HL-60/S4 (cell line): ENCODE measurements around the gene AEBP1.

Experiments
- in situ Hi-C: fragments of 300-500 bp; cut with MboI; formaldehyde crosslinking; loops from 2 replicates; pipeline ENCODE4 v1.14.3; 2022; ENCODE audit warnings: low sequenced_read_pairs

AEBP1 gene

DNA sequence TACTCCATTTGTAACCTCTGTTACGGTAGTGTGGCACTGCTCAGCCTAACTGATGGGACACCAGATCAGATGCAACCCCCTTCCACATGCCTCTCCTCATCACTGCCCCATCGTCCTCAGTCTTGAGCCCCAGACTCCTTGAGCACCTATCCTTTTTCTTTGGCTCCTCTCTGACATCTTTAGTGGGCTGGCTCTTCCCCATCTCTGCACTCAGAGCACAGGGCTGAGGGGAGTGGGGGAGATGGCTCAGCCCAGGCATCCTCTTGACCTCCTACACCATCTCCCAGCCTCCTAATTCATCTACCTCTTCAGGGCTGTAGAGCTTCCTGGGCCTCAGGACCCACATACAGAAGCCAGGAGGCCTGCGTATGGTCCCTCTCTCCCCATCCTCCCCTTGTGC, 20.3 kb upstream of the AEBP1 start:
- in situ Hi-C loops, result no loop called here

DNA sequence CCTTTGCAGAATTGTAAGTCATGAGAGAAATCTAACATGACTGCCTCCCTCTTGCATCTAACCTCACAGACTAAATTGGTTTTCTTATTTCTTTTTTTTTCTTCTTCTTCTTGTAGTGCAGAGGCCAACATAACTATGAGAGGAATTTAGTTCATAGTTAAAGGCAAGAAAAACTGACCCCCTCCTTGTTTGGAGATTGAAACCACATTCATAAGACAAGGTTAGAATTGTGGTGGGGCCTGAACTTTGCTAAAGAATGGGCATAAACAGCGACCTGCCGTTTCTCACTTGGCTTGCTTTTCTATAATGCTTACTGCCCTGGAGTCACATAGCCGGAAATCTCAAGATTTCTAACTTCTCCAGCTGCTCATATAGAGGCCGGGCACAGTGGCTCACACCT, 19.4 kb upstream of the AEBP1 start:
- in situ Hi-C loops, result no loop called here

DNA sequence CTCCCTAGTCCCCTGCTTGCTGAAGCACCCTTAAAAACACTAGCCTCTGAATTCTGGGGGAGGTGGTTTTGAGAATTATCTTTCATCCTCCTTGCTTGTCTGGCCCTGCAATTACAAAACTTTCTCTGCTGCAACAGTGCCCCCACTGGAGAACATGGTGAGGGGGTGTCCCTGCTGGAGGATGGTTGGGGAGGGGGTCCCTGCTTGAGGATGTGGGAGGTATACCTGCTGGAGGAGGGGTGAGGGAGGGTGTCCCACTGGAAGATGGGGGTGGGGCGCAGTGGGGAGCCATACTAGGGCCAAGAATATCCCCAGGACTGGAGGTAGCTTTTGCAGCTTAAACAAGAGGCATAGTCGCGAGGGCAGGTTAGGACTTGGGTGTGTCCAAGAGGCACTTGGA, 18.6 kb upstream of the AEBP1 start:
- in situ Hi-C loops, result no loop called here

DNA sequence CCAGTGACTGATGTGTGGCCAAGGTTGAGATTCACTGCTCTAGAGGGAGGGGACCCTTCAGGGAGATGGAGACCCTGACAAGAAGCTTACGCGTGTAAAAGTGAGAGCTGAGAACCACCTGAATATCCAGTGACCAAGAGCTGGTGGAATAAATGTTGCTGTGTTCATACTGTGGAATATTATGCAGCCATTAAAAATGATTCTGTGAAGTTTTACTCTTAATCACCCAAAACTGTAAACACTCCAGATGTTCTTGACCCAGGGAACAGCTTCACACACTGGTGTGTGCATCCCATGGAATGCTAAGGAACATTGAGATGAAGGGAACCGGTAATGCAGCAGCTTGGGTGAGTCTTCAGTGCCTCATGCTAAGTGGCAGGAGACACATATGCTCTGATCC, 17.5 kb upstream of the AEBP1 start:
- in situ Hi-C loops, result no loop called here

DNA sequence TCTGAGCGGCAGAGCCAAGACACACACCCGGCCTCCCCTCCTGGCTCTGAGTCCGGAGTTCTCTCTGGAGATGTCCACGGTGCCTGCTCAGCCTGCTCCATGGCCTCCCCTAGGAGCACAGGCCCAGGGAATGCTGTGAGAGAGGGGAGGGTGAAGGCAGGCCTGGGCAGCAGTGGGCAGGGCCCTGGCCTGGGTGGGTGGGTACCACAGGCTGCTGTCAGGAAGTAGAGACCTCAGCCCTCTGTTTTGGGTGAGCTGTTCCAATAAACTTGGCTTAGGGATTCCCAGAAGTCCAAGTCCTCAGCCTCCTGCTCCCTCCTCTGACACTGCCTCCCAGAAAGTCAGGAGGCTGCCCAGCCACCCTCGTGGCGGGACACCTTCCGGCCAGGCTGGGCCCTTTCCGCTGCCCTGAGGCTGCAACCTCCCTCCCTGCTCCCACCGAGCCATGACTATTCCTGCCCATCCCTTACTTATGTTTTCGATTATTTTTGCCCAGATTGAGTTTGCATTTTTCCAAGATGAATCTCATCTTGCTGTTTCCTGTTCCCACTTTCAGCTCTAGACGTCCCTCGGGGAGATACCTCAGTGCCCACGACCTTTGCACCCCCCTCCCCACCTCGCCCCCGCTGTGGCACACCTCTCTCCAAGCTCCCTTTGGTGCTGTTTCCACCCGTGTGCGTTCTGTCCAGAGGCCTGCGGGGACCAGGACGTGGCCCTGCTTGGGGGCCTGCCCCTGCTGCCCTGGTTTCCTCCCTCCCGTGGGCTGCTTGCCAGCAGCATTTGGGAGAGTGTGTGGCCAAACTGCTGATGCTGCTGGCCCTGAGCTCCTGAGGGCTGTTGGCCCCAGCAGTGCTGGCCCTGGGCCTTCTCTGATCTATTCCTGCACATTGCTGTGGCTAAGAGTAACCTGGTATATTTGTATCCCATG, 16.0 kb upstream of the AEBP1 start:
- in situ Hi-C loops, result no loop called here

DNA sequence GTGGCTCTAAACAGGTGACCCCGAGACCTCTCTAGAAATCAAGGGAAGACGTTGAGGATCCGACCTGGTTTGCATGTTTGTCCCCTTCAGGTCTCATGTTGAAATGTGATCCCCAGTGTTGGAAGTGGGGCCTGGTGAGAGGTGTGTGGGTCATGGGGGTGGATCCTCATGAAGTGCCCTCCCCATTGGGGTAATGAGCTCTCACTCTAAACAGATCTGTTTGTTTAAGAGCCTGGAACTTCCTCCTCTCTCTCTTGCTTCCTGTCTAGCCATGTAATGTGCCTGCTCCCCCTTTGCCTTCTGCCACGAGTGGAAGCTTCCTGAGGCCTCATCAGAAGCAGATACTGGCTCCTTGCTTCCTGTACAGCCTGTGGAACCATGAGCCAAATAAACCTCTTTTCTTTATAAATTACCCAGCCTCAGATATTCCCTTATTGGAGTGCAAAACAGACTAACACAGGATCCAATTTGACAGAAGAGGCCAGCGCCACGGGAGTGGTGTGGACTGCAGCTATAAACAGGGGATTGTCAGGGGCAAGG, 11.0 kb upstream of the AEBP1 start:
- in situ Hi-C loops, result no loop called here

DNA sequence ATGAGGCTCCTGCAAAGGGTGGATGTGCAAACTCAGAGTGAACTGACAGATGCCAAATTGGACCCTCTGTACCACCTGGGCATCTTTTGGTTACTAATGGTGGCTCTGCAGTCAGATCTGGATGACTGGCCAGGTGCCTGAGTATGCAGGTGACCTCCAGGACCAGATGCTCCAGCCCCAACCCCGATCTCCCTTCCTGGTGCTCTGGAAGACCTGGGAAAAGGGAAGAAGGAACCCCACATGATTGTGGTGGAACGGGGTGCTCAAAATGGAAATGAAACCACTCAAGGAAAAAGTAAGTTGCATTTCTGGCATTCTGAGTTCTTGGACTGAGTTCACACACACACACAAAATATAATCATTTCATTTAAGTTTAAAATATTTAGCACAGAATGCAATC, 9.8 kb upstream of the AEBP1 start:
- in situ Hi-C loops, result no loop called here

DNA sequence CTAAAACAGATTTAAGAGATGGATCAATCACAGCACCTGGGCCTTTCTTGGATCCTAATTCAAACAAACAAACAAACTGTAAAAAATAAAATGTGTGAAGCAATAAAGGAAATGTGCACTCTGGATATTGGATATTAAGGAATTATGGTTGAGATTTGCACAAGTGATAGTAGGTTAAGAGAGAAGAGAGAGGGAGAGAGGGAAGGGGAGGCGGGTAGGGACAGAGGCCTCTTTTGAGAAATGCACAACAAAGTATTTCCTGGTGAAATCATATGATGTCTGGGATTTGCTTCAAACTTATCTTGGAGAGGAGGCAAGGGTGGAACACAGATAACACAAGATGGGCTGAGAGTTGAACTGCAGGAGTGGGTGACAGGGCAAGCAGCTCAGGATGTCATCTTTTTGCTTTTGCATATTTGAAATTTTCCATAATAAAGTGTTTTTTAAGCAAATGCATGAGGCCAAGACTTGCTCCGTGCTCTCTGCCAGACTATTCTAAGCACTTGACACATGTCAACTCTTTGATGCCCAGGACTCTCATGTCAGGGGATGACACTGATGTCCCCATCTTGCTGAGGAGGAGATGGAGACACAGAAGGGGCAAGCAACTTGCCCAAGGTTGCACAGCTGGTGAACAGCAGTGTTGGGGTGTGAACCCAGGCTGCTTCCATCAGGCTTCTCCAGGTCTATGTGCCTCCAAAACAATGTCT, 9.1 kb upstream of the AEBP1 start:
- in situ Hi-C loops, result no loop called here

DNA sequence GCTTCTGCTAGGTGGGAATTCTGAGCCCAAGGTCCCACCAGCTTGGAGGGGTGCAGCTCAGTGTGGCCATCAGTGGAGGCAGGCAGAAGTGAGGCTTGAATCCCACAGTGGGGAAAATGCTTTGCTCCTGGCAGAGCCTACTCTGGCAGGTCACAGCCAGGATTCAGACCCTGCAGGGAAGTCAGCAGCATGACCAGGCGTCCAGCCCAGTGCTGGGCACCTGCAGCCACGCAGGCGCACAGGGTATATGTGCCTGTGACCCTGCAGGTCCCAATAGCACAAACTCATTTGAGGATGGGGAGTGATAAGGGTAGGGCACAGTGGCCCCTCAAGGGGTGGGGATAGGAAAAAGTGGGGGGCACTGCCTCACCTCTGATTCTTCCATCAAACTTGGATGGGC, 8.4 kb upstream of the AEBP1 start:
- in situ Hi-C loops, result no loop called here

DNA sequence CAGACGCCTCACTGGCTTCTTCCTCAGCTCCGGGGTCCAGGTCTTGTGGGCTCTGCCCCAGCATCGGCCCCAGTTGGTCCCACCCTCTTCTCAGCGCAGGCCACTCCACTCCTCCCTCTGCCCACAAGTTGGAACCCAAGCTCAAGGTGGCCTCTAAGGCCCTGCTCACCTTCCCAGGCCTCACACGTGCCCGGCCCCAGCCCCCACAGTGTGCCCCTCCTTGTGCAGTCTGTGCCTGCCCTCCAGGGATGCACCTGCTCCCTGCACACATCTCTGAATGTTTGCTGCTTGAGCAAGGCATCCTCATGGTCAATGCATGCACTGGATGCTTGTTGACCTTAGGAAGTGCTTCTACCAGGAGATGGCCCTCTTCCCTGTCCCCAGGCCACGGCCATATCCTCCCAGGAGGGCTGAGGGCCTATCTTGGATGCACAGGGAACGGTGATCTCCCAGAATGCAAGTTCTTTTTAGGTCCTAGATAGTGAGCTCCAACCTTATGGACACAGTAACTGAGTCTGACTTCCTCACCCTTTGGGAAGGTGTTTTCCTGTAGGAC, 7.7 kb upstream of the AEBP1 start:
- in situ Hi-C loops, result no loop called here

DNA sequence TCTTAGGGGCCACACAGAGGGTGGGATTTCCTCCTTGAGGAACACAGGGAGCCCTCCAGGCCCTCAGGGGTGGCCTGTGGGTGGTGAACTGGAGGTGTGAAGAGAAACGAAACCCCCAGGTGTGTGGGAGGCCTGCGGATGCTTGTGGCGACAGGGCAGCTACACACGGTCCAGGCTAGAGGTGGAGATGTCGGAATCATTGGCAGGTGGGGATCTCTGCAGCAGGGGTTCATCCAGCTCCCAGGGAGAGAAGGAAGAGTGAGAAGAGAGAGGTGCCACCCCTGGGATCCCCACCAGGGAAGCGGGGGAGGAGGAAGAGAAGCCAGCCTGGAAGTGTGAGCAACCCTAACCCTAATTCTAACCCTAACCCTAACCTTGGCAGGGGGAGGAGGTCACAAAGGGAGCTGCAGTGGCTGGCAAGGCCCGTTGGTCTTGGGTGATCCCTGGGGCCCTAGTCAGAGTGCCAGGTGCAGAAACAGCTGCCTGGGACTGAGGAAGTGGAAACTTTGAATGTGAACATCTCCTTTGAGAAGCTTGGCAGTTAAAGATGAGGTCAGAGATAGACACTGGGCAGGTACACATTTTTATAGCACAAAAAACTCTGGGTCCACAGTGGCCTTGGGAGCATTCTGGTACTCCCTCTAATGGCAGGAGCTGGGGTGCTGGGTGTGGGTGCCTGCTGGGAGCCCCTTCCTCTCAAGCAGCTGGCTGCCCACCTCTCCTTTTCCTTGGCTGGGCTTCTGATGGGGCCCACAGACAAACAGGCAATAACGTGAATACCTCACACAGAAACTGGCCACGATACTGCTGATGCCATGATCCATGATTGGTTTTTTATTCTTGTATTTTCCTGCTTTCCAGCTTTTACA, 6.8 kb upstream of the AEBP1 start:
- in situ Hi-C loops, result no loop called here

DNA sequence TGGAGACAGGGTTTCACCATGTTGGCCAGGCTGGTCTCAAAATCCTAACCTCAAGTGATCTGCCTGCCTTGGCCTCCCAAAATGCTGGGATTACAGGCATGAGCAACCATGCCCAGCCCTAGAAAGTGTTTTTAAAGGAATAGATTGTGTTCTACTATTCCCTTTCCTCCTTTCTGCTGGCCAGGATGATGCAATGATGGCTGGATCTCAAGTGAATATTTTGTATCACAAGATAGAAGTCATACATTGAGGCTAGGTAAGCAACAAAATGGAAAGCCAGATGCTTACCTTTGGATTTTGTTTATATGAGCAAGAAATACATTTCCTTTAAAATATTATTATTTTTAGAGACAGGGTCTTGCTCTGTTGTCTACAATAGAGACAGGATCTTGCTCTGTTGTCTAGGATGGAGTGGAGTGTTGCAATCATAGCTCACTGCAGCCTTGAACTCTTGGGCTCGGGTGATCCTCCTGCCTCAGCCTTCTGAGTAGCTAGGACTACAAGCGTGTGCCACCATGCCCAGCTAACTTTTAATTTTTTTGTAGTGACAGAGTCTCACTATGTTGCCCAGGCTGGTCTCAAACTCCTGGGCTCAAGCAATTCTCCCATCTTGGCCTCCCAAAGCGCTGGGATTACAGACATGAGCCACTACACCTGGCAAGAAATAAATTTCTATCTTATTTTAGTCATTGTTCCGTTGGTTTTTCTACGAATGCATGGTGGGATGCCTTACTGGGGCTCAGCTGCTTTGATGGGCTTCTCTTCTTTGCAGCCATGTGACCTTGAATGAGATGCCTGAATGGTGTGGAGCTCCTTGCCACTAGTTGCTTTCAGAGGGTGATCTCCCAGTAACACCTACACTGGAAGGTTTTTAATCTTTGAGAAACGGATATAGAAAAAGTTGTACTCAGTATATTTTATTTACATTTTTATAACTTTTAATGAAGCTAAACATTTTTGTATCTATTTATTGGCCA, 5.8 kb upstream of the AEBP1 start:
- in situ Hi-C loops, result no loop called here

DNA sequence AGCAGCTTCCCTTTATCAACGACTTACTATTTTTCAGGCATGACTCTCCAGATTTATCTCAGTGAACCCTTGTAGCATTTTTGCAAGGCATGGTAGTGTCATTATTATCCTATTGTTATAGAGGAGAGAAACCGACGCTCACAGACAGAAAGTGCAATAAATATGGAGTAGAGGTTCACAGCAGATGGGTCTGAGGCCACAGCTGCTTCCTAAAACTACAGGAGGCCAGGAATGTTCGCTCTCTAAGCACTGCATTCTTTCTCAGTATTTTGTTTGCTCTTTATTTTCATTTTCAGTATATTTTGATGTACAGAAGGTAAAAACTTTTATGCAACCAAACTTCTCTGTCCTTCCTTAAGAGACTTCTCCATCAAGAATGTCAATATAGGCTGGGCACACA, 4.5 kb upstream of the AEBP1 start:
- in situ Hi-C loops, result no loop called here

DNA sequence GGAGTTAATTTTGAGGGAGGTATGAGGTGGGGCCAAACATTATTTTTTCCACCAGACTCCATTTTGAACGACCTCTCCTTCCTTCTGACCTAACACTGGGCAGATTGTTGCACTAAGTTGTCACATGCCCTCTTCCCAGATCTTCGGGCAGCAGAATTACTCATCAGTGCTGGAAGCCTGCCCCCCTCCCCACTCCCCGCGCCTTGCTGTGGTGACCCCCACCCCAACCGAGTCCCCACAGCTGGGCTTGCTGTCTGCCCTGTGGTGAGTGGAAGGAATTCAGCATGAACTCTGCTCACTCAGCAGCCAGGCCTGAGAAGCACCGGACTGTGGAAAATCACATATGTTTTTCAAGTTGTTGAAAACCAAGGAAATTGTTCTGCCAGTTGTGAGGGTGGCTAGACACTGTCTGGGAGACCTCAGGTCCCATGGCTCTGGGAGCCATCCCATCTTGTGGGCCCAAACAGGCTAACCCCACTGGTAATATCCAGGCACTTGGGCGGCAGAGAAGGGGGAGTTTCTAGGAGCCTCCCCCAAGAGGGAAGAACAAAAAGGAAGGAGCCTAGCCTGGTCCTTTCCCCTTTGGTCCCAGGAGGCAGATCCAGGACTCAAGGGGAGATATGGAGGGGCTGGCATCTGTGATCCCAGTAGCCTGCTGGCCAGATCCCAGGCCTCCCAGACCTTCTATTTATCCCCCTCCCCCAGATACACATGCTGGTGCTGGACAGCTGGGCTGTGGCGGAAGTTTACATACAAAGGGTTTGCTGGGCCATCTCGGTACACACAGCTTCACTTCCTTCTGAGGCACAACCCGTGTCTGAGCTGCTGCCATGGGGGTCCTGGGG, 3.5 kb upstream of the AEBP1 start:
- in situ Hi-C loops, result no loop called here

DNA sequence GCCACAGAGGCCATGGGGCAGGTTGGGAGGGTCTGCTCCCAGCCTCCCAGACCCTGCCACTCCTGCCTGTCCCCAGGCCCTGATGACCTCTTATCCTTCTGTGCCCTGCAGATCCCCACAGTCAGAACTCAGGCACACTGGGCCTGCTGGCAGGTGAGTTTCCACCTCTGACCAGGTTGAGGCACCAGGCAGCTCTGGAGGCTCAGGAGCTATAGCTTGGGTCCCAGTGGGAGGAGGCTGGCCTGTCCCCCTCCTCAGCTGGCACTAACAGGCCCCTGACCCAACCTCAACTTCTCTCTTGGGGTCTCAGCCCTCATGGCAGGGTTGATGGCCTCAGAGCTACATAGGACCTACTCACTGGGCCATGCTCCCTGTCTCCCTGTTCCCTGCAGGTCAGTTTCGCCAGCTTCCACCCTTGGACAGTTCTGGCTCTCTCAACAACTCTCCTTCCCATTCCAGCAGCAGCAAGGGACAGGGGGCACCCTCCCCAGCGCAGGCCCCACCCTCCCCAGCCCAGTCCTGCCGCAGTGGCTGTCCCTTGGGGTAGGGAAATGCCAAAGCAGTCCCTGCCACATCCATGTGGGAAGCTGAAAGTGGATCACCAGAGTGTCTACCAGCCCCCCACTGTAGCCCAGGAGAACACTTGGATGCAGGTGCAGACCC, 2.7 kb upstream of the AEBP1 start:
- in situ Hi-C loops, result no loop called here

DNA sequence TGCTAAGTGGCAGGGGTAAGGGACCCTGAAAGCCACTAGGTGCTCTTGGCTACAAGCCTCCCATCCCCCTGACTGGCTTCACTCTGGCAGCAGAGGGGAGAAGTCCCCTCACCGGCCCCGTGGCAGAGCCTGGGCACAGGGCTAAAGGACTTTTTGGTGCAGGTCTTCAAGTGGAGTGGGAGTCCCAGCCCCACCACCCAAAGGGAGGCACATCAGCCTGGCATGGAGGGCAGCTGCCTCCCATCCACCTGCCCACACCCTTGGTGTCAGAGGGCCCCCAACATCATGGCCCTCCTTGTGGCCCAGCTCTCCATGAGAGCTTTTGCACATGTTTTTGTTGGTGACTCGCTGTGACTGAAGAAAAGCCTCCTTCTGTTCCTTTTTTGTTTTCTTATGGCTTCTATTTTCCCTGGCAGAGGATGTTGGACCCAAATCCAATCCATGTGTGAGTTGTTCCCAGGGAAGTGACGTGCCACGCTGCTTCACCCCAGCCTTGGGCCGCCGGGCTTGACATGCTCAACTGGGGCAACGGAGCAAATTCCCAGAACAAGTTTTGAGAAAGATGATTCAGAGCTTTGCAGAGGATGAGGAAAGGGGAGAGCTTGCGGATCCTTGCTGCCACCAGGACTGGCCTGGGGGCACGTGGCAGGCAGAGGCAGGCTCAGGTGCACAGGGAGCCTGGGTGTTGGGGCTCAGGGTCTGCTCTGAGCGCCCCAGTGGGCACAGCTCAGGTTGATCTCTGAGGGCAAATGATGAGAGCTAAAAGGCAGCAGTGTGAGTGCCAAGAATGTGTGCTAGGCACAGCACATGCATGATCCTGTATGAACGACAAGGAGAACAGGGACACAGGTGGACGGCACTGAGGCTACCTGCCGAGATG, 1.9 kb upstream of the AEBP1 start:
- in situ Hi-C loops, result no loop called here

DNA sequence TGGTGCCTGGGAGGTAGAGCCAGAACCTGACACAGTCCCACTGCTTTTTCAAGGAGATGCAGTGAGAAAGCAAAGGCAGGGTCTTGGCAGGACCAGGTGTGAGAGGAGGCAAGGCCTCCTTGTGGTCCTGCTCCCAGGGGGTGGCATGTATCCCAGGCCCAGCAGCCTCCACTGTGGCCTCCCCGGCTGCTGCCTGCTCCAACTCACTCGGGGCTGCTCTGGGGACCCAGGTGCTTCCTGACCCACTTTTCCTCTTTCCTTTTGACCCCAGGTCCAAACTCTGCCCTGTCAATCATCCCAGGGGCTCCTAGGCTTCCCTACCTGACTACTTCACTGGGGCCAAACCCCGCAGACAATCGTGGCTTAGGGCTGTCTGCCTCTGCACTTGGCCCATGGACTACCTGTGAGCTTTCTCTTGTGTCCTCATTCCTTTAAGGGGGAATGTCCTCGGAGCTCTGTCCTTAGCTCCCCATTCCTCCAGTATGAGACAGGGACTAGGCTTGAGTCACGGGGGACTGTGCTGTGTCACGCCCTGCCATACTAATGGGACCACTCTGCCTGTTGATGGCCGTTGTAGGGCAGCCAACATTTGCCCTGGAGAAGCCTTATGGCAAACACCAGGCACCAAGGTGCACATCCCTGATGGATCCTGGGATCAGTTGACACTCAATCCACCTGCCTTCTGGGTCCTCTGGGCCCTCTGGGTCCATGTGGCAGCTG, 1.1 kb upstream of the AEBP1 start:
- in situ Hi-C loops, result no loop called here
